Memory B cell (primary cell): Measurements from ENCODE around the gene BUD13.
"Not testable (repeated sequence)": the region's sequence is repeated elsewhere in the genome, so short reads cannot be mapped to it uniquely, and the experiment has no call there.

Experiments
- ATAC-seq: fragments of 150-1000 bp; cut with Tn5 transposase; 2 replicates; pipeline ENCODE4 v1.10.0; 2021; ENCODE audit warnings: low read depth, mild to moderate bottlenecking, moderate library complexity
- DNase-seq, 2 donors: peaks; one replicate each; pipeline ENCODE4 v3.0.0; 2022; ENCODE audit warnings: low spot score in 2 of 2
- H3K27ac Mint-ChIP-seq: one replicate; pipeline ENCODE4 v1.8.0; 2022; ENCODE audit warnings: mild to moderate bottlenecking, moderate library complexity, mixed read lengths
- H3K27me3 Mint-ChIP-seq: one replicate; pipeline ENCODE4 v1.8.0; 2022; ENCODE audit warnings: mixed read lengths
- H3K36me3 Mint-ChIP-seq: one replicate; pipeline ENCODE4 v1.8.0; 2022; ENCODE audit warnings: mild to moderate bottlenecking, mixed read lengths
- H3K4me1 Mint-ChIP-seq: one replicate; pipeline ENCODE4 v1.8.0; 2022; ENCODE audit warnings: mixed read lengths
- H3K4me3 Mint-ChIP-seq: one replicate; pipeline ENCODE4 v1.8.0; 2022; ENCODE audit warnings: mild to moderate bottlenecking, moderate library complexity, mixed read lengths
- H3K9me3 Mint-ChIP-seq: one replicate; pipeline ENCODE4 v1.8.0; 2022; ENCODE audit warnings: mixed read lengths

BUD13 gene

GRCh38 chr11:116787786-116788486, 15.1 kb upstream of the BUD13 start, which contains the start of gene ZPR1:
ZPR1 (minus strand) TSS chr11:116788023; CDS start chr11:116787990, 33 bp downstream.
- Mint-ChIP-seq H3K27me3 (no peaks in the 10 kb centered on the region), H3K36me3 (peaks cover 16% of the 10 kb centered on the region), H3K27ac (peak within 1 kb of the TSS; percentile 89), H3K9me3 (no peaks in the 10 kb centered on the region), H3K4me1 (peaks cover 17% of the 10 kb centered on the region), H3K4me3 (peak within 1 kb of the TSS; percentile 93)
- DNase-seq (peak; percentile 75 to 83), ATAC-seq (peak; percentile 95)

GRCh38 chr11:116787436-116787785, 14.6 kb upstream of the BUD13 start:
- Mint-ChIP-seq H3K4me1 (peaks cover 17% of the 10 kb centered on the region), H3K4me3 (peak overlapping the region; percentile 93), H3K27ac (peak overlapping the region; percentile 89), H3K27me3 (no peaks in the 10 kb centered on the region), H3K9me3 (no peaks in the 10 kb centered on the region), H3K36me3 (peaks cover 16% of the 10 kb centered on the region)
- DNase-seq (no peak), ATAC-seq (peak; percentile 8)

- Mint-ChIP-seq H3K27me3 (no peaks in the 10 kb centered on the region), H3K4me3 (peak overlapping the region; percentile 93), H3K27ac (peak overlapping the region; percentile 89), H3K9me3 (no peaks in the 10 kb centered on the region), H3K4me1 (peaks cover 17% of the 10 kb centered on the region), H3K36me3 (peaks cover 16% of the 10 kb centered on the region)
- DNase-seq (no peak), ATAC-seq (no peak)
These were observed 14.2 kb upstream of the BUD13 start for GRCh38 chr11:116786966-116787365.

GRCh38 chr11:116786326-116786725, 13.5 kb upstream of the BUD13 start:
- DNase-seq, result no peak
- no peaks in the 10 kb centered on the region for H3K9me3 Mint-ChIP-seq
- peak overlapping the region; percentile 93 for H3K4me3 Mint-ChIP-seq
- ATAC-seq, result no peak
- H3K4me1 Mint-ChIP-seq, result peaks cover 16% of the 10 kb centered on the region
- peak overlapping the region; percentile 89 for H3K27ac Mint-ChIP-seq
- H3K27me3 Mint-ChIP-seq, result no peaks in the 10 kb centered on the region
- H3K36me3 Mint-ChIP-seq, result peaks cover 18% of the 10 kb centered on the region

GRCh38 chr11:116782728-116783127, 9.9 kb upstream of the BUD13 start:
- H3K4me1 Mint-ChIP-seq, result peaks cover 6% of the 10 kb centered on the region
- peaks cover 37% of the 10 kb centered on the region for H3K36me3 Mint-ChIP-seq
- H3K27me3 Mint-ChIP-seq, result no peaks in the 10 kb centered on the region
- no peak overlapping the region for H3K4me3 Mint-ChIP-seq
- no peak for DNase-seq
- H3K9me3 Mint-ChIP-seq, result no peaks in the 10 kb centered on the region
- no peak for ATAC-seq
- no peak overlapping the region for H3K27ac Mint-ChIP-seq

GRCh38 chr11:116778556-116778955, 5.8 kb upstream of the BUD13 start:
- Mint-ChIP-seq H3K4me1 (peaks cover 8% of the 10 kb centered on the region), H3K27ac (no peak overlapping the region), H3K9me3 (no peaks in the 10 kb centered on the region), H3K27me3 (no peaks in the 10 kb centered on the region), H3K4me3 (no peak overlapping the region), H3K36me3 (peaks cover 32% of the 10 kb centered on the region)
- no peak for ATAC-seq
- no peak for DNase-seq

GRCh38 chr11:116777056-116777455, 4.3 kb upstream of the BUD13 start:
- Mint-ChIP-seq H3K36me3 (peaks cover 29% of the 10 kb centered on the region), H3K27me3 (no peaks in the 10 kb centered on the region), H3K27ac (no peak overlapping the region), H3K4me1 (peaks cover 10% of the 10 kb centered on the region), H3K4me3 (no peak overlapping the region), H3K9me3 (no peaks in the 10 kb centered on the region)
- ATAC-seq, result no peak
- no peak for DNase-seq

- H3K27me3 Mint-ChIP-seq, result no peaks in the 10 kb centered on the region
- peak overlapping the region; percentile 66 for H3K27ac Mint-ChIP-seq
- no peak overlapping the region for H3K4me3 Mint-ChIP-seq
- H3K36me3 Mint-ChIP-seq, result peaks cover 29% of the 10 kb centered on the region
- peaks cover 15% of the 10 kb centered on the region for H3K4me1 Mint-ChIP-seq
- H3K9me3 Mint-ChIP-seq, result no peaks in the 10 kb centered on the region
- ATAC-seq, result no peak
- DNase-seq, result no peak
These were observed 3.8 kb upstream of the BUD13 start for GRCh38 chr11:116776522-116776984.

GRCh38 chr11:116775975-116776374, 3.2 kb upstream of the BUD13 start:
- DNase-seq, result no peak
- peaks cover 24% of the 10 kb centered on the region for H3K36me3 Mint-ChIP-seq
- no peaks in the 10 kb centered on the region for H3K9me3 Mint-ChIP-seq
- peak overlapping the region; percentile 66 for H3K27ac Mint-ChIP-seq
- no peak for ATAC-seq
- H3K27me3 Mint-ChIP-seq, result no peaks in the 10 kb centered on the region
- H3K4me3 Mint-ChIP-seq, result no peak overlapping the region
- peaks cover 20% of the 10 kb centered on the region for H3K4me1 Mint-ChIP-seq

GRCh38 chr11:116774661-116775060, 1.9 kb upstream of the BUD13 start:
- H3K4me1 Mint-ChIP-seq, result peaks cover 26% of the 10 kb centered on the region
- no peaks in the 10 kb centered on the region for H3K27me3 Mint-ChIP-seq
- peaks cover 24% of the 10 kb centered on the region for H3K36me3 Mint-ChIP-seq
- DNase-seq (no peak), ATAC-seq (no peak)
- H3K9me3 Mint-ChIP-seq, result no peaks in the 10 kb centered on the region
- no peak overlapping the region for H3K27ac Mint-ChIP-seq
- H3K4me3 Mint-ChIP-seq, result no peak overlapping the region

- Mint-ChIP-seq H3K4me3 (peak overlapping the region; percentile 98), H3K27ac (peak overlapping the region; percentile 89), H3K27me3 (no peaks in the 10 kb centered on the region), H3K9me3 (no peaks in the 10 kb centered on the region), H3K4me1 (peaks cover 28% of the 10 kb centered on the region), H3K36me3 (peaks cover 19% of the 10 kb centered on the region)
- DNase-seq, result no peak
- ATAC-seq, result peak; percentile 36
These were observed 663 bp upstream of the BUD13 start for GRCh38 chr11:116773203-116774097.

GRCh38 chr11:116771935-116772334, 852 bp downstream of the BUD13 start:
- Mint-ChIP-seq H3K4me1 (peaks cover 28% of the 10 kb centered on the region), H3K27ac (peak overlapping the region; percentile 89), H3K36me3 (peaks cover 14% of the 10 kb centered on the region), H3K4me3 (peak overlapping the region; percentile 98), H3K9me3 (no peaks in the 10 kb centered on the region), H3K27me3 (no peaks in the 10 kb centered on the region)
- DNase-seq, result no peak
- no peak for ATAC-seq

- Mint-ChIP-seq H3K27me3 (no peaks in the 10 kb centered on the region), H3K9me3 (no peaks in the 10 kb centered on the region), H3K27ac (no peak overlapping the region), H3K4me1 (peaks cover 2% of the 10 kb centered on the region), H3K4me3 (no peak overlapping the region), H3K36me3 (peaks cover 34% of the 10 kb centered on the region)
- DNase-seq (no peak), ATAC-seq (no peak)
These were observed 10.7 kb downstream of the BUD13 start for GRCh38 chr11:116762132-116762531.

GRCh38 chr11:116756044-116756443, 16.7 kb downstream of the BUD13 start:
- peak overlapping the region; percentile 3 for H3K27ac Mint-ChIP-seq
- peaks cover 37% of the 10 kb centered on the region for H3K36me3 Mint-ChIP-seq

More at GRCh38 chr11:116756044-116756443, 16.7 kb downstream of the BUD13 start:
- H3K4me3 Mint-ChIP-seq, H3K9me3 Mint-ChIP-seq, ATAC-seq, H3K27me3 Mint-ChIP-seq, H3K4me1 Mint-ChIP-seq, DNase-seq: not testable (repeated sequence)
